DND-41 (cell line): ENCODE measurements around the gene VWF.

Experiments
- ATAC-seq: fragments of 200-7000 bp; cut with Tn5 transposase; 3 replicates; pipeline ENCODE4 v1.9.1; 2021; ENCODE audit warnings: low read depth; ENCODE audit not compliant: insufficient read depth
- DNase-seq: peaks from one replicate; pipeline ENCODE4 v3.0.0-alpha.2; 2020
- H2AFZ ChIP-seq: 2 replicates; pipeline ENCODE4 v1.6.0; 2012; ENCODE audit warnings: low read depth, low read length
- H3K27ac ChIP-seq: 2 replicates; pipeline ENCODE4 v1.5.1; 2012; ENCODE audit warnings: low read length, inconsistent platforms
- H3K27me3 ChIP-seq: fragments of 200-600 bp; sonication (generic); 2 replicates; pipeline ENCODE4 v1.6.0; 2012; ENCODE audit warnings: low read length, mild to moderate bottlenecking, inconsistent platforms; ENCODE audit not compliant: insufficient read depth, poor library complexity
- H3K36me3 ChIP-seq: 2 replicates; pipeline ENCODE4 v1.5.1; 2012; ENCODE audit warnings: low read length, inconsistent platforms; ENCODE audit not compliant: insufficient read depth
- H3K4me1 ChIP-seq: 2 replicates; pipeline ENCODE4 v1.5.1; 2012; ENCODE audit warnings: mild to moderate bottlenecking, low read length; ENCODE audit not compliant: insufficient read depth
- H3K4me2 ChIP-seq: 2 replicates; pipeline ENCODE4 v1.6.0; 2012; ENCODE audit warnings: mild to moderate bottlenecking, moderate library complexity, low read length, inconsistent platforms; ENCODE audit not compliant: insufficient read depth
- H3K4me3 ChIP-seq, 2 experiments: fragments of 200-600 bp in 1 of 2; shearing (Covaris generic) in 1 of 2; 2 replicates each; pipeline ENCODE4 v1.5.1; 2012 to 2016; ENCODE audit warnings: inconsistent platforms in 2 of 2, low read length in 2 of 2, mild to moderate bottlenecking in 2 of 2, low read depth in 1 of 2, moderate library complexity in 1 of 2
- H3K79me2 ChIP-seq: 2 replicates; pipeline ENCODE4 v1.6.0; 2012; ENCODE audit warnings: low read length, inconsistent platforms; ENCODE audit not compliant: insufficient read depth
- H3K9ac ChIP-seq: 2 replicates; pipeline ENCODE4 v1.6.0; 2012; ENCODE audit warnings: low read depth, mild to moderate bottlenecking, inconsistent platforms, low read length, moderate library complexity
- H3K9me3 ChIP-seq: 2 replicates; pipeline ENCODE4 v1.5.1; 2012; ENCODE audit warnings: low read length, moderate library complexity, mild to moderate bottlenecking, inconsistent platforms; ENCODE audit not compliant: insufficient read depth, severe bottlenecking
- H4K20me1 ChIP-seq: 2 replicates; pipeline ENCODE4 v1.6.0; 2012; ENCODE audit warnings: low read length; ENCODE audit not compliant: insufficient read depth
- CTCF ChIP-seq: IDR thresholded peaks from 2 replicates; pipeline ENCODE4 v1.5.1; 2012; ENCODE audit warnings: borderline replicate concordance, low read length, moderate library complexity, mild to moderate bottlenecking; ENCODE audit not compliant: poor library complexity, severe bottlenecking; ENCODE audit errors: extremely low read depth
- EZH2 ChIP-seq: IDR thresholded peaks from 3 replicates; pipeline ENCODE4 v1.6.1; 2012; ENCODE audit warnings: borderline replicate concordance, low read depth, mild to moderate bottlenecking, moderate library complexity, low read length, inconsistent platforms; ENCODE audit not compliant: severe bottlenecking

Gene VWF

GRCh38 chr12:5976711-5977110, 147.8 kb downstream of the VWF start:
- no peak for TF ChIP-seq EZH2
- no peak for TF ChIP-seq CTCF
- Histone ChIP-seq H3K9me3 (no peaks in the 10 kb centered on the region), H3K27ac (no peak overlapping the region), H4K20me1 (peaks cover 3% of the 10 kb centered on the region; the same call in 1 of the 2 replicates), H3K36me3 (no peaks in the 10 kb centered on the region), H3K4me2 (no peak overlapping the region), H3K4me3 (no peak overlapping the region), H3K79me2 (no peaks in the 10 kb centered on the region), H2AFZ (no peak overlapping the region), H3K9ac (no peak overlapping the region), H3K4me1 (peaks cover 3% of the 10 kb centered on the region; the same call in 1 of the 2 replicates), H3K27me3 (peaks cover 42% of the 10 kb centered on the region)
- no peak for ATAC-seq
- DNase-seq = no peak

GRCh38 chr12:5976196-5976595, 148.3 kb downstream of the VWF start:
- TF ChIP-seq EZH2 (no peak), CTCF (no peak)
- H4K20me1 ChIP-seq = no peaks in the 10 kb centered on the region
- no peaks in the 10 kb centered on the region for H3K79me2 ChIP-seq
- peaks cover 3% of the 10 kb centered on the region; the same call in 1 of the 2 replicates for H3K4me1 ChIP-seq
- no peaks in the 10 kb centered on the region for H3K9me3 ChIP-seq
- ATAC-seq (no peak), DNase-seq (no peak)
- no peak overlapping the region for H2AFZ ChIP-seq
- no peak overlapping the region for H3K9ac ChIP-seq
- H3K4me3 ChIP-seq = no peak overlapping the region
- no peak overlapping the region for H3K27ac ChIP-seq
- H3K4me2 ChIP-seq = no peak overlapping the region
- peaks cover 45% of the 10 kb centered on the region for H3K27me3 ChIP-seq
- no peaks in the 10 kb centered on the region for H3K36me3 ChIP-seq

- H4K20me1 ChIP-seq = no peaks in the 10 kb centered on the region
- H3K4me3 ChIP-seq = no peak overlapping the region
Measured at GRCh38 chr12:5973461-5974115, 150.9 kb downstream of the VWF start.

More at GRCh38 chr12:5973461-5974115, 150.9 kb downstream of the VWF start:
- H3K27me3 ChIP-seq = peaks cover 52% of the 10 kb centered on the region
- no peak overlapping the region for H2AFZ ChIP-seq
- peaks cover 3% of the 10 kb centered on the region; the same call in 1 of the 2 replicates for H3K4me1 ChIP-seq
- no peak overlapping the region for H3K27ac ChIP-seq
- no peaks in the 10 kb centered on the region for H3K36me3 ChIP-seq
- TF ChIP-seq CTCF (no peak), EZH2 (no peak)
- ATAC-seq = no peak
- no peak overlapping the region for H3K4me2 ChIP-seq
- DNase-seq = no peak
- no peak overlapping the region for H3K9ac ChIP-seq
- no peaks in the 10 kb centered on the region for H3K9me3 ChIP-seq
- H3K79me2 ChIP-seq = no peaks in the 10 kb centered on the region
